Vagina (tissue), 2 donors: ENCODE measurements around the gene TTC19.

Source experiments
- POLR2AphosphoS5 ChIP-seq, 2 donors: sonication (generic); formaldehyde crosslinking; IDR thresholded peaks; one replicate each; pipeline ENCODE4 v1.9.0; 2017; ENCODE audit warnings: antibody characterized with exemption in 2 of 2, mild to moderate bottlenecking in 2 of 2, low read depth in 1 of 2; ENCODE audit not compliant: insufficient read depth in 1 of 2
- TF ChIP-seq, protein P1 (sequence below), 3 experiments: fragments of 450-650 bp in 2 of 3; fragments of 200-600 bp in 1 of 3; sonication (generic) in 1 of 3; IDR thresholded peaks; one replicate each; pipeline ENCODE4 v1.5.1; 2017 to 2019; ENCODE audit warnings: antibody characterized with exemption in 3 of 3, mild to moderate bottlenecking in 2 of 3, moderate library complexity in 2 of 3

GRCh38 chr17:15971098-15971678 lies 28.4 kb upstream of the TTC19 start:
- TF ChIP-seq POLR2AphosphoS5 (IDR thresholded peaks at IDR 0.05; ENCODE audit: insufficient read depth in 1 of 2, low read depth in 1 of 2): no peak
- TF ChIP-seq, protein P1, sequence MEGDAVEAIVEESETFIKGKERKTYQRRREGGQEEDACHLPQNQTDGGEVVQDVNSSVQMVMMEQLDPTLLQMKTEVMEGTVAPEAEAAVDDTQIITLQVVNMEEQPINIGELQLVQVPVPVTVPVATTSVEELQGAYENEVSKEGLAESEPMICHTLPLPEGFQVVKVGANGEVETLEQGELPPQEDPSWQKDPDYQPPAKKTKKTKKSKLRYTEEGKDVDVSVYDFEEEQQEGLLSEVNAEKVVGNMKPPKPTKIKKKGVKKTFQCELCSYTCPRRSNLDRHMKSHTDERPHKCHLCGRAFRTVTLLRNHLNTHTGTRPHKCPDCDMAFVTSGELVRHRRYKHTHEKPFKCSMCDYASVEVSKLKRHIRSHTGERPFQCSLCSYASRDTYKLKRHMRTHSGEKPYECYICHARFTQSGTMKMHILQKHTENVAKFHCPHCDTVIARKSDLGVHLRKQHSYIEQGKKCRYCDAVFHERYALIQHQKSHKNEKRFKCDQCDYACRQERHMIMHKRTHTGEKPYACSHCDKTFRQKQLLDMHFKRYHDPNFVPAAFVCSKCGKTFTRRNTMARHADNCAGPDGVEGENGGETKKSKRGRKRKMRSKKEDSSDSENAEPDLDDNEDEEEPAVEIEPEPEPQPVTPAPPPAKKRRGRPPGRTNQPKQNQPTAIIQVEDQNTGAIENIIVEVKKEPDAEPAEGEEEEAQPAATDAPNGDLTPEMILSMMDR (IDR thresholded peaks at IDR 0.05): no peak
